ENCODE measurements around the gene CBLB.

DNA sequence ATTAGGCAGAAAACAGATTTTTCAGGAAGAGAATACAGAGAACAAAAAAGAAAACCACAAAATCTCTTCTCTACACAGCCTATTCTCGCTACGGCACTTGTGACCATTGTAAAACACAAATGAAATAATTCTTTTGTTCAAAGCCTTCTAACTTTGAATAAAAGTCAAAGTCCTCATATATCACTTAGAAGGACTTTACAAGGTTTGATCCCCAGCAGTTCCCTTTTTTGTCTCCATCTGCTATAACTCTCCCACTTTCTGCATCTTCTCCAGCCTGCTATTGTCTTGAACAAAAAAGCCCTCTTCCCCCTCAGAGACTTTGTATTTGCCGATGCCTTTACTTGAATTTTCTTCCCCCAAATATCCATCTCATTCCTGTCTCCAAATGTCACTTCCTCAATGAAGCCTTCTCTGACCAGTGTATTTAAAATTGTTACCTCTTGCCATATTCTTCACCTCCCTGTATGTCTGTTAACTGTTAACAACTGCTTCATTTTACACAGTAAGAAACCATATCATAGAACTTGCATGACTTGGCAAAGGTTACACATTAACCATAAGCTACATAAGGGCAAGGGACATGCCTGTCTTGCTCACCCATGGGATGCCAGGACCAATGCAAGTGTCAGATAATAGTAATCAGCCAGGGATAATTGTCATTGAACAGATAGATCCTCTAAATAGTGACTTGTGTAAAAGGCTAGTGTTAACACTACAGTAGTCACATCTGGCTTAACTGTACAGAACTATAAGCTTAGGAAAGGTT is 122.4 kb downstream of the CBLB start:
- no peak for TF ChIP-seq TAF1 (IDR thresholded peaks at IDR 0.05; ENCODE audit: borderline replicate concordance, insufficient read depth, low read length)
- TF ChIP-seq POLR2AphosphoS5 (IDR thresholded peaks at IDR 0.05; ENCODE audit: low read depth, low read length), result no peak
- no peak for TF ChIP-seq SIN3A (IDR thresholded peaks at IDR 0.05; ENCODE audit: borderline replicate concordance, insufficient read depth, low read length)
- TF ChIP-seq, protein P1, sequence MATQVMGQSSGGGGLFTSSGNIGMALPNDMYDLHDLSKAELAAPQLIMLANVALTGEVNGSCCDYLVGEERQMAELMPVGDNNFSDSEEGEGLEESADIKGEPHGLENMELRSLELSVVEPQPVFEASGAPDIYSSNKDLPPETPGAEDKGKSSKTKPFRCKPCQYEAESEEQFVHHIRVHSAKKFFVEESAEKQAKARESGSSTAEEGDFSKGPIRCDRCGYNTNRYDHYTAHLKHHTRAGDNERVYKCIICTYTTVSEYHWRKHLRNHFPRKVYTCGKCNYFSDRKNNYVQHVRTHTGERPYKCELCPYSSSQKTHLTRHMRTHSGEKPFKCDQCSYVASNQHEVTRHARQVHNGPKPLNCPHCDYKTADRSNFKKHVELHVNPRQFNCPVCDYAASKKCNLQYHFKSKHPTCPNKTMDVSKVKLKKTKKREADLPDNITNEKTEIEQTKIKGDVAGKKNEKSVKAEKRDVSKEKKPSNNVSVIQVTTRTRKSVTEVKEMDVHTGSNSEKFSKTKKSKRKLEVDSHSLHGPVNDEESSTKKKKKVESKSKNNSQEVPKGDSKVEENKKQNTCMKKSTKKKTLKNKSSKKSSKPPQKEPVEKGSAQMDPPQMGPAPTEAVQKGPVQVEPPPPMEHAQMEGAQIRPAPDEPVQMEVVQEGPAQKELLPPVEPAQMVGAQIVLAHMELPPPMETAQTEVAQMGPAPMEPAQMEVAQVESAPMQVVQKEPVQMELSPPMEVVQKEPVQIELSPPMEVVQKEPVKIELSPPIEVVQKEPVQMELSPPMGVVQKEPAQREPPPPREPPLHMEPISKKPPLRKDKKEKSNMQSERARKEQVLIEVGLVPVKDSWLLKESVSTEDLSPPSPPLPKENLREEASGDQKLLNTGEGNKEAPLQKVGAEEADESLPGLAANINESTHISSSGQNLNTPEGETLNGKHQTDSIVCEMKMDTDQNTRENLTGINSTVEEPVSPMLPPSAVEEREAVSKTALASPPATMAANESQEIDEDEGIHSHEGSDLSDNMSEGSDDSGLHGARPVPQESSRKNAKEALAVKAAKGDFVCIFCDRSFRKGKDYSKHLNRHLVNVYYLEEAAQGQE (IDR thresholded peaks at IDR 0.05; ENCODE audit: insufficient read depth in 1 of 2, low read depth in 2 of 2, low read length in 2 of 2), result no peak
